K562 (cell line): ENCODE measurements around the gene B4GALT4. TPM values are rescaled to one million over a fixed set of nuclear protein-coding genes. Genes with fewer than 3 reads are reported as not detected.

Experiments used
- CGGBP1 ChIP-seq: fragments of 250-450 bp; sonication (Bioruptor Pico); IDR thresholded peaks from 2 replicates; pipeline ENCODE4 v1.9.0; 2021; ENCODE audit warnings: mild to moderate bottlenecking
- E2F6 ChIP-seq, 2 experiments: IDR thresholded peaks; 2 replicates each; pipeline ENCODE4 v1.6.1; 2011; ENCODE audit warnings: borderline replicate concordance in 1 of 2, control low read depth in 1 of 2, low read depth in 1 of 2, low read length in 1 of 2, mild to moderate bottlenecking in 1 of 2, mixed read lengths in 1 of 2, moderate library complexity in 1 of 2; ENCODE audit not compliant: insufficient read depth in 1 of 2, insufficient read length in 1 of 2, poor library complexity in 1 of 2, severe bottlenecking in 1 of 2; ENCODE audit errors: extremely low read depth in 1 of 2
- KDM5B ChIP-seq: fragments of 200-600 bp; sonication (generic); IDR thresholded peaks from 2 replicates; pipeline ENCODE4 v1.6.1; 2012; ENCODE audit warnings: low read depth, mild to moderate bottlenecking, moderate library complexity, low read length, control low read depth, inconsistent platforms; ENCODE audit not compliant: insufficient replicate concordance
- NCOA4 ChIP-seq: fragments of 450-650 bp; IDR thresholded peaks from 2 replicates; pipeline ENCODE4 v1.6.1; 2018; ENCODE audit warnings: mild to moderate bottlenecking; ENCODE audit not compliant: partially characterized antibody
- PHB ChIP-seq: fragments of 250-450 bp; sonication (Bioruptor Pico); IDR thresholded peaks from 2 replicates; pipeline ENCODE4 v1.5.0; 2021
- POLR2AphosphoS5 ChIP-seq: IDR thresholded peaks from 2 replicates; pipeline ENCODE4 v1.6.1; 2011; ENCODE audit warnings: mild to moderate bottlenecking, low read depth, low read length, moderate library complexity; ENCODE audit not compliant: control insufficient read depth, insufficient read depth
- POLR2B ChIP-seq: fragments of 450-650 bp; IDR thresholded peaks from 2 replicates; pipeline ENCODE4 v1.6.1; 2018; ENCODE audit warnings: low read depth; ENCODE audit not compliant: partially characterized antibody
- PTRF ChIP-seq: fragments of 450-650 bp; IDR thresholded peaks from 2 replicates; pipeline ENCODE4 v1.6.1; 2016; ENCODE audit warnings: mild to moderate bottlenecking, missing genetic modification characterization, missing compliant biosample characterization
- RAD21 ChIP-seq, 2 experiments: fragments of 250-450 bp in 1 of 2; fragments of 450-650 bp in 1 of 2; sonication (Bioruptor Pico) in 1 of 2; formaldehyde crosslinking in 1 of 2; IDR thresholded peaks in 1 of 2; conservative IDR thresholded peaks in 1 of 2; 2 replicates each; pipeline versions ENCODE4 v1.4.0 to v1.8.0; 2020 to 2022; ENCODE audit warnings: mild to moderate bottlenecking in 2 of 2, moderate library complexity in 1 of 2
- RBM22 ChIP-seq: fragments of 200-400 bp; formaldehyde crosslinking; IDR thresholded peaks from 2 replicates; pipeline ENCODE4 v1.6.1; 2018; ENCODE audit warnings: low read length, low read depth; ENCODE audit not compliant: poor library complexity, severe bottlenecking
- SETDB1 ChIP-seq: IDR thresholded peaks from one replicate; pipeline ENCODE4 v1.6.1; 2012; ENCODE audit warnings: low read length, control low read depth, inconsistent platforms
- ZKSCAN1 ChIP-seq: fragments of 150-350 bp; IDR thresholded peaks from 2 replicates; pipeline ENCODE4 v1.6.1; 2016; ENCODE audit warnings: low read depth, low read length
- ZKSCAN3 ChIP-seq: fragments of 250-450 bp; sonication (Bioruptor Pico); IDR thresholded peaks from 2 replicates; pipeline ENCODE4 v1.4.0; 2020
- ZNF311 ChIP-seq: fragments of 250-450 bp; sonication (Bioruptor Pico); IDR thresholded peaks from 2 replicates; pipeline ENCODE4 v1.4.0; 2020; ENCODE audit warnings: mild to moderate bottlenecking, moderate library complexity
- ZNF354B ChIP-seq: fragments of 250-450 bp; sonication (Bioruptor Pico); IDR thresholded peaks from 2 replicates; pipeline ENCODE4 v1.4.0; 2020
- polyA plus RNA-seq, 8 experiments: library from polyadenylated mRNA; depleted of rRNA in 4 of 8; stranded (reverse) in 5 of 8; unstranded in 3 of 8; fragments of >200 nt; fragmentation: Nextera tagmentation in 2 of 8; fragmentation: Illumina TruSeq in 1 of 8; extraction: Ambion mirVana in 2 of 8; extraction: Trizol in 1 of 8; gene quantifications; 2 replicates each; pipeline versions ENCODE4 v1.2.1 to v1.2.3, GENCODE V29; 2011 to 2014; ENCODE audit warnings: inconsistent platforms in 1 of 8, missing spikeins in 1 of 8
- total RNA-seq, 7 experiments: library from RNA; depleted of rRNA in 6 of 7; stranded (reverse); fragments of >200 nt in 6 of 7; fragmentation: Illumina TruSeq in 2 of 7; extraction: Trizol in 2 of 7; gene quantifications; 2 replicates each; pipeline versions ENCODE4 v1.2.1 to v1.2.3, GENCODE V29; 2011 to 2021; ENCODE audit warnings: low replicate concordance in 1 of 7
- TF ChIP-seq, protein P1 (sequence below): fragments of 450-650 bp; IDR thresholded peaks from 2 replicates; pipeline ENCODE4 v1.6.1; 2018; ENCODE audit not compliant: partially characterized antibody
- TF ChIP-seq, protein P2 (sequence below): fragments of 250-450 bp; sonication (Bioruptor Pico); IDR thresholded peaks from 2 replicates; pipeline ENCODE4 v1.4.0; 2020
- TF ChIP-seq, protein P3 (sequence below): sonication (generic); formaldehyde crosslinking; IDR thresholded peaks from 2 replicates; pipeline ENCODE4 v1.8.1; 2023; ENCODE audit warnings: mild to moderate bottlenecking, missing genetic modification reagents

Gene B4GALT4
- total and polyA plus RNA-seq, 9 of the 15 experiments (the other 6 are each of a cell fraction or from before 2014, with no cell fraction given), result 8.2 to 17.8 (median 12.2) TPM

DNA sequence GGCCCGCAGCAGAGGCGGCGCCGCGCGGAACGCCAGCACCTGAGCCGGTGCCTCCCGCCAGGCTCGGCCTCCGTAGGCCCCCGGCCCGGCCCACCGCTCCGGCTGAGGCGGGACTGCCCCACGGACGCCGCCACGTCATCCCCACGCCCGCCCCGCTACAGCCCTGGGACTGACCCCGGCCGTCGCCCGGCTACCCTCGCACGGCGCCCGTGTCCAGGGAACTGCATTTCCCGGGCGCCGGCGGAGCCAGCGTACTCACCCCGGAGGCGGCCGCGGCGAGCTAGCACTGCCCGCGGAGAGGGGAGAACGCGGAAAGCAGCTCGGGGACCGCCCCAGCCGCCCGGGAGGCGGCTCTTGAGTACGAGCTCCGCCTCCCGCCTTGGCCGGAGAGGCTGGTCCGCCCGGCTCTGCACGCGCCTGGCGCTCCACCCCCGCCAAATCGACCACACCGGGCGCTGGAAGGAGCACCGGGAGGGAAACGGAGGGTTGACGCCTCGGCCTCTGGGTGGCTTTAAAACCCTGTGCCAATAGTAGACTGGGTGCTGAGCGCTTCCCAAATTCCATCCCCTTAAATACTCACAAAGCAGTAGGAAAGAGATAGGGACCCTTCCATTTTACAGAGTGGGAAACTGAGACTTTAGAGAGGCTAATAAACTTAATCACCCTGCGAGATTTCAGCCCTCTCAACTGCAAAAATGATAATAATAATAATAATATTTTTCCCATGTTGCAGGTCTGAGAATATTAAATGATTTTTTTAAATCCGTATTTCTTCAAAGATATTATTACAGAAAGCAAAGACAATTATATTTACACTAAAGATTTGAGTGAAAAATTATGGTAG, at the start of gene B4GALT4 (continued):
- no peak for TF ChIP-seq RAD21 (CRISPR knock-in tag; conservative IDR thresholded peaks at IDR 0.05 in 1 of 2, IDR thresholded peaks at IDR 0.05 in 1 of 2)
- TF ChIP-seq POLR2AphosphoS5, result peak; percentile 76
- no peak for TF ChIP-seq ZKSCAN1
- TF ChIP-seq, protein P1, sequence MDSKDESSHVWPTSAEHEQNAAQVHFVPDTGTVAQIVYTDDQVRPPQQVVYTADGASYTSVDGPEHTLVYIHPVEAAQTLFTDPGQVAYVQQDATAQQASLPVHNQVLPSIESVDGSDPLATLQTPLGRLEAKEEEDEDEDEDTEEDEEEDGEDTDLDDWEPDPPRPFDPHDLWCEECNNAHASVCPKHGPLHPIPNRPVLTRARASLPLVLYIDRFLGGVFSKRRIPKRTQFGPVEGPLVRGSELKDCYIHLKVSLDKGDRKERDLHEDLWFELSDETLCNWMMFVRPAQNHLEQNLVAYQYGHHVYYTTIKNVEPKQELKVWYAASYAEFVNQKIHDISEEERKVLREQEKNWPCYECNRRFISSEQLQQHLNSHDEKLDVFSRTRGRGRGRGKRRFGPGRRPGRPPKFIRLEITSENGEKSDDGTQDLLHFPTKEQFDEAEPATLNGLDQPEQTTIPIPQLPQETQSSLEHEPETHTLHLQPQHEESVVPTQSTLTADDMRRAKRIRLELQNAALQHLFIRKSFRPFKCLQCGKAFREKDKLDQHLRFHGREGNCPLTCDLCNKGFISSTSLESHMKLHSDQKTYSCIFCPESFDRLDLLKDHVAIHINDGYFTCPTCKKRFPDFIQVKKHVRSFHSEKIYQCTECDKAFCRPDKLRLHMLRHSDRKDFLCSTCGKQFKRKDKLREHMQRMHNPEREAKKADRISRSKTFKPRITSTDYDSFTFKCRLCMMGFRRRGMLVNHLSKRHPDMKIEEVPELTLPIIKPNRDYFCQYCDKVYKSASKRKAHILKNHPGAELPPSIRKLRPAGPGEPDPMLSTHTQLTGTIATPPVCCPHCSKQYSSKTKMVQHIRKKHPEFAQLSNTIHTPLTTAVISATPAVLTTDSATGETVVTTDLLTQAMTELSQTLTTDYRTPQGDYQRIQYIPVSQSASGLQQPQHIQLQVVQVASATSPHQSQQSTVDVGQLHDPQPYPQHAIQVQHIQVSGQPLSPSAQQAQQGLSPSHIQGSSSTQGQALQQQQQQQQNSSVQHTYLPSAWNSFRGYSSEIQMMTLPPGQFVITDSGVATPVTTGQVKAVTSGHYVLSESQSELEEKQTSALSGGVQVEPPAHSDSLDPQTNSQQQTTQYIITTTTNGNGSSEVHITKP, result no peak
- TF ChIP-seq ZNF311 (CRISPR knock-in tag), result no peak
- TF ChIP-seq KDM5B, result peak; percentile 77
- TF ChIP-seq POLR2B, result peak; percentile 50
- TF ChIP-seq ZNF354B (CRISPR knock-in tag), result no peak
- no peak for TF ChIP-seq NCOA4
- no peak for TF ChIP-seq PHB (CRISPR knock-in tag)
- peak; percentile 81 to 95 for TF ChIP-seq E2F6 (IDR thresholded peaks at IDR 0.05; ENCODE audit: borderline replicate concordance in 1 of 2, extremely low read depth in 1 of 2, insufficient read depth in 1 of 2, insufficient read length in 1 of 2, low read depth in 1 of 2, low read length in 1 of 2, poor library complexity in 1 of 2, severe bottlenecking in 1 of 2)
- no peak for TF ChIP-seq RBM22
- TF ChIP-seq, protein P2, sequence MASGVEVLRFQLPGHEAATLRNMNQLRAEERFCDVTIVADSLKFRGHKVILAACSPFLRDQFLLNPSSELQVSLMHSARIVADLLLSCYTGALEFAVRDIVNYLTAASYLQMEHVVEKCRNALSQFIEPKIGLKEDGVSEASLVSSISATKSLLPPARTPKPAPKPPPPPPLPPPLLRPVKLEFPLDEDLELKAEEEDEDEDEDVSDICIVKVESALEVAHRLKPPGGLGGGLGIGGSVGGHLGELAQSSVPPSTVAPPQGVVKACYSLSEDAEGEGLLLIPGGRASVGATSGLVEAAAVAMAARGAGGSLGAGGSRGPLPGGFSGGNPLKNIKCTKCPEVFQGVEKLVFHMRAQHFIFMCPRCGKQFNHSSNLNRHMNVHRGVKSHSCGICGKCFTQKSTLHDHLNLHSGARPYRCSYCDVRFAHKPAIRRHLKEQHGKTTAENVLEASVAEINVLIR (CRISPR knock-in tag), result no peak
- TF ChIP-seq PTRF (tag), result no peak
- TF ChIP-seq CGGBP1 (CRISPR knock-in tag), result no peak
- TF ChIP-seq SETDB1, result no peak
- TF ChIP-seq ZKSCAN3 (CRISPR knock-in tag), result no peak
- TF ChIP-seq, protein P3, sequence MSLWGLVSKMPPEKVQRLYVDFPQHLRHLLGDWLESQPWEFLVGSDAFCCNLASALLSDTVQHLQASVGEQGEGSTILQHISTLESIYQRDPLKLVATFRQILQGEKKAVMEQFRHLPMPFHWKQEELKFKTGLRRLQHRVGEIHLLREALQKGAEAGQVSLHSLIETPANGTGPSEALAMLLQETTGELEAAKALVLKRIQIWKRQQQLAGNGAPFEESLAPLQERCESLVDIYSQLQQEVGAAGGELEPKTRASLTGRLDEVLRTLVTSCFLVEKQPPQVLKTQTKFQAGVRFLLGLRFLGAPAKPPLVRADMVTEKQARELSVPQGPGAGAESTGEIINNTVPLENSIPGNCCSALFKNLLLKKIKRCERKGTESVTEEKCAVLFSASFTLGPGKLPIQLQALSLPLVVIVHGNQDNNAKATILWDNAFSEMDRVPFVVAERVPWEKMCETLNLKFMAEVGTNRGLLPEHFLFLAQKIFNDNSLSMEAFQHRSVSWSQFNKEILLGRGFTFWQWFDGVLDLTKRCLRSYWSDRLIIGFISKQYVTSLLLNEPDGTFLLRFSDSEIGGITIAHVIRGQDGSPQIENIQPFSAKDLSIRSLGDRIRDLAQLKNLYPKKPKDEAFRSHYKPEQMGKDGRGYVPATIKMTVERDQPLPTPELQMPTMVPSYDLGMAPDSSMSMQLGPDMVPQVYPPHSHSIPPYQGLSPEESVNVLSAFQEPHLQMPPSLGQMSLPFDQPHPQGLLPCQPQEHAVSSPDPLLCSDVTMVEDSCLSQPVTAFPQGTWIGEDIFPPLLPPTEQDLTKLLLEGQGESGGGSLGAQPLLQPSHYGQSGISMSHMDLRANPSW (CRISPR knock-in tag), result no peak
